HG03575 (cell line): ENCODE results near the gene LRRC3C.

Source experiments
- ATAC-seq: cut with Tn5 transposase; IDR thresholded peaks from one replicate; pipeline ENCODE4 v1.9.1; 2021; ENCODE audit not compliant: unreplicated experiment, insufficient number of reproducible peaks, low FRiP score; ENCODE audit errors: extremely low read depth

LRRC3C gene

DNA sequence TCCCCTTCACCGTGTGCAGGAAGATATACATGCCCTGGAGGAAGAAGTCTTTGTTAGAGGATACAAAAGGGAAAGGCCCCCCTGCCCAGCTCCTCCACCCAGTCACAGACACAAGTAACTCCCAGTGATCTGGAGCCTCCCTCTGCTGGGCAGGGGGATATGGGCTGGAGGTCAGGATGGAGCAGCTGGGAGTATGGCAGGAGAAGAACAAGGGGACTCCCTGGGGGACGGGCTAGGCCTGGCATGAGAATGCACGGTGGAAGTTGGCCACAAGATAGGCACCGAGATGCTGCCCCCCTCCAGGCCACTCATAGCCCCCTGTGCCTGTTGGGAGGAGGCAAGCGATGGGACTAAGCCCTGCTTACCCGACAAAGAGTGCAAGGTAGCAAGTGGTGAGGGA lies 4.3 kb upstream of the LRRC3C start:
- no peak for ATAC-seq

DNA sequence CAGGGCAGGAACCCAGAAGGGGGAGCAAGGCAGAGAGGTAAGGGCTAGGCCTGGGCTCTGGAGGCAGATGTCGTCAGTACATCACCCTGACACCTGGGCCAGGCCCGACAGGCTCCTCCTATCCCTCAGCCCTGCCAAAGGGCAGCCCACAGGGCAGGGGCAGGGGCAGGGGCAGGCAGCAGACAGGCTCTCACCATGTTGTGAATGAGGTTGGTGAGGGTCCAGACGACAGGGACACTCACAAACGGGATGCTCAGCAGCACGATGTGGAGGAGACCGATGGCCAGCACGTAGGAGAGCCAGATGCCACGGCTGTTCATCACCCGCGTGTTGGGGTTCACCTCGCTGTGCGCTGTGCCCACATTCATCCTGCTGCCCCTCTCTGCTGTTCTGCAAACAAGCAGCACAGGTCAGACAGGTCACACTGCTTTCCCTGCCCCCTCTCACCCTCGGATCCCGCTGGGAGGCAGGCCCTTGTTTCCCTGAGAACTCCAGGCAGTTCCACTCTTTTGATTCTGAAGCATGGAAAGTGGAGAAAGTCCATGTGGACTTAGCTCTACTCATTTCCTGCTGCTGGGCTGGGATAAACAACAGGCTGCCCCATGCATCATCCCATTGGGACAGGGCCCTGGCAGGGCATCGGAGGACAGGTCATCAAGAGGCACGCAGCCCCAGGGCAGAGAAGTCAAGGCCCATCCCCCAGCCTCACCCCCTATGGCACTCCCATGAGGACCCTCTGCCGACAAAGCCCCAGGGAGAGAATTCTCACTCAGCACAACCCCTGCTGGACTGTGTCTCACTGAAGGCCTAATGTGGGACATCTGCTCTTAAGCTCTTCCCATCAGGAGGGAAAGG lies 3.5 kb upstream of the LRRC3C start:
- no peak for ATAC-seq

DNA sequence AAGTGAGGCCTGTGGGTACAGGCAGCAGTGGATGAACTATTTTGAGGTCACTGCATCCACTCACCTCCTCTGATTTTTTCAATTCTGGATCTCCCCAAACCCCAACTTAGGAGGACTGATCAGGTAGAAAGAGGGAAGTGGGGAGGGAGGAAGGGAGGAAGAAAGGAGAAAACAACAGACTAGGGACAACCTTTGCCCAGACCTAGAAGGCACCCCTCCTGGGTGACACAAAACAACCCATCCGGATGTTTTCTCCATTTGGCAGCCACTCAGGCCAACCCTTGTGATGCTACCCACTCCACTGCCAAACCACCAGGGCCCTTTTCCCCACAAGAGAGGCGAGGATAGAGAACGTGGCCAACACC lies 2.9 kb upstream of the LRRC3C start:
- no peak for ATAC-seq

DNA sequence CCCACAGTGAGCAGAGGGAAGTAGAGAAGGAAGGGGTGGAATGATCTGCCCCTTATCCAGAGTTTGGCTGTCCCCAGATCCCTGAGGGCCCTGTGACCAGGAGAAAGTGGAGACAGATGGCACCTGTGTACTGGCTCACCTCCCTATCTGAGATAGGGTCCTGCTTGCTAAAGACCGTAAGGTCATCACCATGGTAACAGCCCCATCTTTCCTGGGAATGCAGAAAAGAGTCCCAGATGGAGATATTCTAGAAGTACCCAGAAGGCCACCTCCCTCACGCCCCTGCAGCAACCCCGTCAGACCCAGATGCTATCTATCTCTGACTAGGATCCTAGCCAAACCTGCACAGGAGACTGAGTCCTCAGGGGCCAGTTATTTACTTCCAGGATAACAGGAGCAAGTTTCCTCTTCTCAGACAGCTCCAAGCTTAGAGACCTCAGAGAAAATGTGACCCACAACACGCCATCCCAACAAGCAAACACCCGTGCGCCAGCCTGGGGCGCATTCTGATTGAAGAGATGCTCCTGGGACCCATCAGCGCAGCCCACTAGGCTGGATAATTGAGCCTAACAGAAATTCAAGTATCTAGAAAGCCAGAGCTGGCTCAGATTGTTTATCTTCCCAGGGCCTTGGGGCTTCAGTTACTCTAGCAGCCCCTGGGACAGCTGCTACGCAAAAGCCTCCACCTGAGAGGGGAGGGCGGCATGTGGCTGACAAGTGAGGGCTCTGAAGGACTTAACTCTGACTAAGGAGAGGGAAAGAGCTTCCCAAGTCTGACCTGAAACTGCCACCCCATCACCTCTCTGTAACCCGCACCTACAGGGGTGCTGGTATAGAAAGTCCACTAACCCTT lies 2.0 kb upstream of the LRRC3C start:
- no peak for ATAC-seq

DNA sequence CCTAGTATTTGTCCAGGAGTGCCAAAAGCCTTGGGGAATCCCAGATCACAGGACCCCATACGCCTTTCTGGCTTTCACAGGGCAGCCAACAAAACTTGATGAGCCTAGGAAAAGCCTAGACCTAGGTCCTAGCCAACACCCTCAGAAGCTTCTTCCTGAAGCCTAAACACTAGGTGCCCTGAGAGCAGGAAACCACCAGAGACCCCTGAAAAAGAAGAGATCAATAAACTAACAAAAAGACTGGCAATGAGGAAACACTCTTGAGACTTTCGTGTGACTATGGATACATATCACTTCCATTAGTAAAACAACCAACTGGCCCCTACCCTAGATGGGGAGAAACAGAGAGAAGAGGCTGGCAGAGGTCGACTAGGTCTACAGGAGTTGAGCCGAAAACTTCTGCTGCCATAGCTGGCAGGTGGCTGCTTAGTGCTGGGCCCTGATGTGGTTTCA lies 1.4 kb upstream of the LRRC3C start:
- no peak for ATAC-seq

DNA sequence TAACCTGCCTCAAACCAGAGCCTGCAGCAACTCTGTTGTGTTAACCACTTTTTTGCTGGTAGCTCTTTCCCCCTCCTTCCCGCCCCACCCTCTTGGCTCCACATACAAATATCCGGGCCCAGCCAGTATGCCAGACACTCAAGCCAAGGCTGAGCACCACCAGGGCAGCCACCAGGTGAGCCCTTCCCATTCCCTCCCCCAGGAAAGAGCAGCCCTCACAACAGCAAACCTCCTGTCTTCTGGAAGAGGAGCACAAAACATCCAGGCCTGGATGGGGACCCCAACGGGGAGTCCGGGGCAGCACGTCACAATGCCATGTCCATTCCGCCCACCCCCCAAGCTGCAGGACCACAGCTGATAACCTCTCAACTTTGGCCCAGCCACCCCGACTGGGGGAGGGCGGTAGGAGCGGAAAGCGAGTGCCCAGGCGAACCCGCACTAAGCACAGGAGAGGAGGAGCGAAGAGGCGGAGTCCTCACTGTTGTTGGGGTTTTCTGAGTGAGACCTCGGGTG lies 888 bp upstream of the LRRC3C start:
- ATAC-seq, result no peak

DNA sequence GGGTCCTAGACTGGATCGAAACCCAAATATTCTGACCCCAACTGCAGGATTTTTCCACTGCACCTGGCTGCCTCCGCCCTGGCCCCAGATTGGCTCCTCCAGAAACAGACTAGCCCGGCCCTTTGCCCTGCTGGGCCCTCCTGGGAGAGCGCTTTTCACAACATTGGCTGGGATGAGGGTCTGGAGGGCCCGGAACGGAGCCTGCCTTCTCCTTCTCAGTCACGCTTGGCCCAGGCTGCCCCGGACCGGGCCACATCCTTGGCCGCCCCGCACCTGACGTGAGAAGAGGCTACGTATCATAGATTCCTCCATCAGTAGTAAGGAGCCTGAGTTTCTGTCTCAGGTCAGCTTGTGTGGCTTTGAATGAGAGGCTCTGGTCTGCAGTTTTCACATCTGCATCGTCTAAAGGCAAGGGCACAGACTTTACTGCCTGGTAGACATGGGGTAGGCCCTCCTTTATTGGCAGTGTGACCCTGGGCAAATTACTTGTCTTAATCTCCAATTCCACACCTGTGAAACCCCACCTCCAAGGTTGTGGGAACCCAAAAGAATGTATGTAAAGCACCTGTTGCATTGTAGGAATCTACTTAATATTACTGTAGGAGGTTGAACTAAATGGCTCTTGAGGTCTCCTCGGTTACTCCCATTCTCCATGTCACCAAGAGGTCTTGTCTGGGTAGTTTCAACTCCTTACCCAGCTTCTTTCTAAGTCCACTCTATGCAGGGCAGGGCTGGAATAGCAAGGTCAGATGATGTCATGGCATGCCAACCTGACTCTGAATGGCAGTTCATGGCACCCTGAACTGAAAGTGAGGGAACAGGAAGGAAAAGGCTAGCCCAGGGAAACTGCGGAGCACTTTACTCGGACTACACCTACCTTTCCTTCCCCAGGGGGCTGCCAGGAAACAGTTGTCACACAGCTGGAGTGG lies 661 bp downstream of the LRRC3C start:
- no peak for ATAC-seq

DNA sequence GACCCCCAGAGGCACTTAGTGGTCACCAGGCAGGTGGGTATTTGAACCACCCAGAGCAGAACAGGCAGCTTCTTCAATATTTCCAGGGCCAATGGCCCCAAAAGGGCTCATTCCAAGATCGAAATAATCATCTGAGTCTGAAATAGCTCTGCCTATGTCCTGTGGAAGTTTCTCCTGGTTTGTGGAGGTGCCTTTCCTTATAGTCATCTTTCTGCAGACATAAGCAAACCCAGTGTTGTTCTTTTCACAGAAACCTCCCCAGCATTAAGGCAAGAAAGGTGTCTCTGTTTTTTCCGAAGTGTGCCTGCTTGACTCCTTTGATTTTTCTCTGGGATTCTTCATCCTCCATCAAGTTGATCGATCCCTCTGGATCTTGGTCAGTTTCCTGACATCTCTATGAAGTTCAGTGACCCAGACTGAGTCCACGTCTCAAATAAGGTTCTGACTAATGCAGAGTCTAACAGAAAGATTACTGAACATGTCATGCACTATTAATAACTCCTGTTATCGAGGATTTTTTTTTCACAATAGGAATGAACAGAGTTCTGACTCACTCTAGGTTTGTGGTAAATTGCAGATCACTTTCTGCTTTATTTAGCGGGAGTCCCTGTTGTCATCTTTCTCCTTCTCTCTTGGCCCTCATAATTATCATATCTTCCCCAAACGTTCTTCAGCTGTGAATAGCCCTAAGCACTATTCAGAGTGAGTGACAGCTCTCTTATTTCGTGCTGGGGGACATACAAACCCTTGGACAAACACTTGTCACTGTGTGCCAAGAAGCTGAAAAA lies 1.5 kb downstream of the LRRC3C start:
- no peak for ATAC-seq

DNA sequence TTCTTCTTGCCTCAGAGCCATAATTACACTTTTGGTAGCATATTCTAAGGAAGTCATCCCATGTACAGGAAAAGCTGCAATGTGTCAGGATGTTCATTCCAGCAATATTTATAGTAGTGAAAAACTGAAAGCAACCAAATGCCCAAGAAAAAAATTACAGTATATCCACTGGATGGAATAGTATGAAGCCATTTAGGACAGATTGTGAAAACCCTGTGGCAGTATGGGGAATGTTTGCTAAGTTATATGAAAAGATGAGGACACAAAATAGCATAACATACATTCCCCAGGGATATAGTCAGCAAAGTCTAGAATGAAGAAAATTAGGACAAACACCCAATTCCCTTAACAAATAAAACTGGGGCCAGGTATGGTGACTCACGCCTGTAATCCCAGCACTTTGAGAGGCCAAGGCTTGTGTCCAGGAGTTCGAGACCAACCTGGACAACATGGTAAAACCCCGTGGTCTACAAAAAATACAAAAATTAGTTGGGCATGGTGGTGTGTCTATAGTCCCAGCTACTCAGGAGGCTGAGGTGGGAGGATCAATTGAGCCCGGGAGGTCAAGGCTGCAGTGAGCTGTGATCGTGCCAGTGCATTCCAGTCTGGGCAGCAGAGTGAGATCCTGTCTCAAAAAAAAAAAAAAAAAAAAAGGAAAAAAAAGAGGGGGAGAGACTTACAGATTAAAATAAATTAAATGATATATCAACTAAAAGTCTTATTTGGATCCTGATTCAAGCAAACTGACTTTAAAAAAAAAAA lies 2.3 kb downstream of the LRRC3C start:
- no peak for ATAC-seq

DNA sequence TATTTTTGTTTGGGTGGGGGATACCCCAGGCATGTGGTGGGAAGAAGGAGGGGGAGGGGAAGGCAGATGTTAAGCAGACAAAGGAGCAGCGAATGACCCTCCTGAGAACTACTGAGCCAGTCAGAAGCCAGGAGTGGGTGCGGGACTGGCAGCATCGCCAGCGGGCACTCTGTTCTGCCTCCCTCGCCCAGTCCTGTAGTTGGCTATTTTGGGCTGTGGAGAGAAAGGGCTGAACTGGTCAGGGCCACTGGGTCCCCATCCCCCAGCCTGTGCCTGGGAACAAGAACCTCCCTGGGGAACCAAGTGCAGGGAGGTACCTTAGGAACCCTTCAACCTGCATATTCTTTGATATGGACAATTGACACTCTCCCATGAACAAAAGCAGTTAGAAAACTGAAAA lies 6.4 kb downstream of the LRRC3C start:
- ATAC-seq, result no peak

DNA sequence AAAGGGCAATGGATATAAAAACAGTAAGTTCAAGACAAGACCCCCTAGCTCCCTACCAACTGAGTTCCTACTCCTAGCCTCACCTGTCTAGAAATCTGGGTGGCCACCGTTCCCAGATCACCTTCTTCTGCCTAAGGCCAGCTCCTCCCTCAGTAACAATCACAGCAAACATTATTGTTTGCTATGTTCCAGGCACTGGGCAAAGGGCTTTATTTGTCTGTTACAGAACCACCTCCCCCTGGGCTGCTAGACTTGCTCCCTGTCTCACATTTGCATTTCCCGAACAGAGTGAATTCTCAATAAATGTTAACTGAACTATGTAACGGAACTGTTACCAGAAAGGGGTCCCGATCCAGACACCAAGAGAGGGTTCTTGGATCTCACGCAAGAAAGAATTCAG lies 6.8 kb downstream of the LRRC3C start:
- ATAC-seq, result no peak

DNA sequence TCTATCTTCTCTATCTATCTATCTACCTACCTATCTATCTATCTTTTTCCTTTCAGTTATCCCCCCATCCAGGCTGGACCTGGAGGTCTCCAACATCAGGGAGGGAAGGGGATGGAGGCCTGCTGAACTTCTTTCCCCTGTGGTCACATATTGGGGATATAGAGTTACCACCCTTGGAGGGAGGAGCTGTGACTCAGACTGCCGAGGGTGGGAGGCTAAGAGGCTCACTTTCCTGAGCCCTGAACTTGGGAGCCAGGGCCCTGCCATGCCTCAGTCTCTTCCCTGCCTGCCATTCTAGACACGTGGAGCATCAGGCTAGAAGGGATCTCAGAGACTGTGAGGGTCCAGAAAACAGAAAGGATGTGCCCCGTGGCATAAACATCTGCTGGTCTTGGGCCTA lies 8.4 kb downstream of the LRRC3C start:
- no peak for ATAC-seq

DNA sequence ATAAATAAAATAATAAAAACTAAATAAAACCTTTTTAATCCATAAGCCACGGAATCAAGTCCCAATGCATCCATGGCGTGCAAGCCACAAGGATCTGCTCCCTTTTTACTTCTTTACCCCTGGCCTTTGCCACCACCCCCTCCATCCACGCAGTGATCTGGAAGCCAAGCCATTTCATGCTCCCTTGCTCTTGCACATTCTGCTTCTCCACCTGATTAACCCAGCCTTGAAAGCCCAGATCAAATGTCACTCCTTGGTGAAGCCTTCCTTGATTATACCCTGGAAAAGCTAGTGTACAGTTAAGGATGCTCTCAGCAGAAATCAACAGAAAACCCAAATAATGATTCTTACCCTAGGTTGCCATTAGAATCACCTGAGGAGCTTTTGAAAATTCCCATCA lies 9.9 kb downstream of the LRRC3C start:
- ATAC-seq, result no peak

DNA sequence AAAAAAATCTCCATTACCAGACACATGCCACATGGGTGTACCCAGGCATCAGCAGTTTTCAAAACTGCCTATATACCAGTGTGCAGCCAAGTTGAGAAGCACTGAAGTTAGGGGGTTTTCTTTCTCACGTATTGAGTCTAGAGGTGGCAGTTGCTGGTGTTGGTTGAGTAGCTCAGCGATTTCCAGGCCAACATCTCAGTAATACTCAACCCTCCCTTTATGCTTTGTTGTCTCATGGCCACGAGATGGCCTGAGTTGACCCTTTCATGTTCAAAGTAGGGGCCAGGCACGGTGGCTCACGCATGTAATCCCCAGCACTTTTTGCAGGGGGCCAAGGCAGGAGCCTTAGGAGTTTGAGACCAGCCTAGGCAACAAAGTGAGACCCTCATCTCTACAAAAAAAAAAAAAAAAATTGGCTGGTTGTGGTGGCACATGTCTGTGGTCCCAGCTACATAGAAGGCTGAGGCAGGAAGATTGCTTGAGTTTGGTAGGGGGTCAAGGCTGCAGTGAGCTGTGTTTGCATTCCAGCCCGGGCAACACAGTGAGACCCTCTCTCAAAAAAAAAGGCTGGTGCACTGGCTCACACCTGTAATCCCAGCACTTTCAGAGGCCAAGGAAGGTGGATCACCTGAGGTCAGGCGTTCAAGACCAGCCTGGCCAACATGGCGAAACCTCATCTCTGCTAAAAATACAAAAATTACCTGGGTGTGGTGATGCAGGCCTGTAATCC lies 10.8 kb downstream of the LRRC3C start:
- no peak for ATAC-seq

DNA sequence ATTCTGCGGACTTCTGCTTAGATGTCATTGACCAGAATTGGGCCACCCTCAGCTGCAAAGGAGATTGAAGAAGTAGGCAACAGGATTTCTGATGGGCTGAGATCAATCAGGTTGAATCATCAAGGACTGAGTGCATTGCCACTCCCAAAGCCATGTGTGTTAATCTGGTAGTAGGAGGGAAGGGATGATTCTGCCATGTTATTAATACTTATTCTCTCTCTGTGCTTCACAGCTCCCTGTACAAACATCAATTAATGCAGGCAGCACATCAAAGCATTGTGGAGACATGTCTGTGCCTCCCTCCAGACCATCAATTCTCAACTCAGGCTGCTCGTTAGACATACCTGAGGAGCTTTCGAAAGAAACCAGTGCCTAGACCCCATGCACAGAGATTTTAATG lies 11.6 kb downstream of the LRRC3C start:
- no peak for ATAC-seq

DNA sequence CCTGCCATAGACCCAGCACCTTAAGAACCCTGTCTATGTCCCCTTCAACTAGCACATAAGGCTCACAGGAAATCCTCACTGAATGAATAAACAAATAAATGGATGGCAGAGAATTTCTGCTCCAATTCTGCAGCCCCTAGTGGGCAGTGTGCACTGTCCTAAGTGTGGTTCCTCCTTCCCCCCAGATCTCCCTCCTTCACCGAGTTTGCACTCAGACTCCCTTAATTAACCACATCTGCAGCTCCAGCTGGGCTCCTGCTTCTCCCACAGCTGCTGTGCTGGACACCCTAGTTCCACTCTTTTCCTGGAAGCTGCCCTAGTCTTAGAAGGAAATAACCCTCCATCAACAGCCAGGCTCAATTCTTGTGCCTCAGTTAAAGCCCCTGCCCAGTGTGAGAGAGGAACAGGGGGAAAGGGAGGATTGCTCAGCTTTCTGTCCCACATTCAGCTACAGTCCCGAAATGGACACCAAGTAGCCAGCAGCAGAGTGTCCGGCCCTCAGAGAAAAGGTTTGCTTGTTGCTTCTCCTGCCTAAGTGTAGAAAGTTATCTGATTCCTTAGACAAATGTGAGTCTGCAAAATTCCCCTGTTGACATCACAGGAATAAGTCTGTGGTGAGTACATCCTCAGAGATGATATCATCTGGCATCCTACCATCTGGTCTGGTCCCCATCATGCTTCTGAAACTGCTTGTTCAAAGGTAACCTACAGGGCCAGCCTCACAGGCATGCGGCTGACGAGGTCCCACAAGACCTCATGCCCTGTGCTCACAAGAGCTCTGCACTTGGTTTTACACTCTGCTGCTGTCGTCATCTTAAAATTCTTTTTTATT lies 12.3 kb downstream of the LRRC3C start:
- no peak for ATAC-seq
